Adipocyte (in vitro differentiated cells): ENCODE results near the gene CARD9.

Source experiments
- DNase-seq: peaks from one replicate; pipeline ENCODE4 v3.0.0-alpha.2; 2015; ENCODE audit warnings: low read depth
- H3K27me3 ChIP-seq: replicated peaks from 2 replicates; pipeline ENCODE4 v1.7.0; 2013; ENCODE audit warnings: mild to moderate bottlenecking, low read length, moderate library complexity; ENCODE audit not compliant: control insufficient read depth, insufficient read depth
- H3K36me3 ChIP-seq: 2 replicates; pipeline ENCODE4 v1.7.0; 2013; ENCODE audit warnings: low read length, mild to moderate bottlenecking, moderate library complexity; ENCODE audit not compliant: control insufficient read depth, insufficient read depth, severe bottlenecking
- H3K4me1 ChIP-seq: 2 replicates; pipeline ENCODE4 v1.7.0; 2013; ENCODE audit warnings: mild to moderate bottlenecking, low read length, moderate library complexity; ENCODE audit not compliant: control insufficient read depth, insufficient read depth
- H3K4me3 ChIP-seq: 2 replicates; pipeline ENCODE4 v1.7.0; 2013; ENCODE audit warnings: mild to moderate bottlenecking, low read length, moderate library complexity
- H3K9ac ChIP-seq: 2 replicates; pipeline ENCODE4 v1.7.0; 2013; ENCODE audit warnings: mild to moderate bottlenecking, low read length, moderate library complexity
- H3K9me3 ChIP-seq: 2 replicates; pipeline ENCODE4 v1.7.0; 2013; ENCODE audit warnings: mild to moderate bottlenecking, low read length, moderate library complexity; ENCODE audit not compliant: control insufficient read depth

The CARD9 gene

GRCh38 chr9:136343121-136343883 is 30.2 kb downstream of the CARD9 start:
- no peak for DNase-seq
- H3K4me3 ChIP-seq, result no peak overlapping the region

GRCh38 chr9:136342181-136343120 is 31.0 kb downstream of the CARD9 start:
- Histone ChIP-seq H3K4me3 (no peak overlapping the region), H3K36me3 (peaks cover 3% of the 10 kb centered on the region), H3K4me1 (peaks cover 22% of the 10 kb centered on the region)

More at GRCh38 chr9:136343121-136343883, 30.2 kb downstream of the CARD9 start:
- Histone ChIP-seq H3K36me3 (peaks cover 3% of the 10 kb centered on the region), H3K9me3 (no peaks in the 10 kb centered on the region), H3K9ac (no peak overlapping the region), H3K27me3 (no peaks in the 10 kb centered on the region), H3K4me1 (peaks cover 22% of the 10 kb centered on the region)

GRCh38 chr9:136341769-136342168 is 31.7 kb downstream of the CARD9 start:
- Histone ChIP-seq H3K9me3 (no peaks in the 10 kb centered on the region), H3K4me1 (peaks cover 22% of the 10 kb centered on the region), H3K27me3 (no peaks in the 10 kb centered on the region), H3K4me3 (no peak overlapping the region), H3K9ac (no peak overlapping the region), H3K36me3 (peaks cover 5% of the 10 kb centered on the region)
- DNase-seq, result no peak

More at GRCh38 chr9:136342181-136343120, 31.0 kb downstream of the CARD9 start:
- Histone ChIP-seq H3K9me3 (no peaks in the 10 kb centered on the region), H3K9ac (no peak overlapping the region), H3K27me3 (no peaks in the 10 kb centered on the region)
- peak; percentile 54 for DNase-seq

- no peak for DNase-seq
- Histone ChIP-seq H3K27me3 (no peaks in the 10 kb centered on the region), H3K9me3 (no peaks in the 10 kb centered on the region), H3K9ac (no peak overlapping the region), H3K36me3 (peaks cover 6% of the 10 kb centered on the region), H3K4me3 (no peak overlapping the region), H3K4me1 (peaks cover 16% of the 10 kb centered on the region)
These were observed 32.3 kb downstream of the CARD9 start for GRCh38 chr9:136341042-136341655.

- no peak for DNase-seq
- Histone ChIP-seq H3K4me3 (no peak overlapping the region), H3K9ac (no peak overlapping the region), H3K4me1 (peaks cover 10% of the 10 kb centered on the region), H3K36me3 (peaks cover 6% of the 10 kb centered on the region), H3K9me3 (no peaks in the 10 kb centered on the region), H3K27me3 (no peaks in the 10 kb centered on the region)
These were observed 33.0 kb downstream of the CARD9 start for GRCh38 chr9:136340356-136341041.

GRCh38 chr9:136339958-136340310 is 33.5 kb downstream of the CARD9 start:
- no peak overlapping the region for H3K9ac ChIP-seq
- no peaks in the 10 kb centered on the region for H3K27me3 ChIP-seq
- DNase-seq, result no peak
- peaks cover 6% of the 10 kb centered on the region for H3K36me3 ChIP-seq
- no peaks in the 10 kb centered on the region for H3K9me3 ChIP-seq
- H3K4me3 ChIP-seq, result no peak overlapping the region
- peaks cover 4% of the 10 kb centered on the region for H3K4me1 ChIP-seq

- Histone ChIP-seq H3K27me3 (no peaks in the 10 kb centered on the region), H3K36me3 (peaks cover 6% of the 10 kb centered on the region), H3K4me3 (no peak overlapping the region), H3K9me3 (no peaks in the 10 kb centered on the region), H3K4me1 (no peaks in the 10 kb centered on the region), H3K9ac (no peak overlapping the region)
- peak; percentile 56 for DNase-seq
These were observed 34.1 kb downstream of the CARD9 start for GRCh38 chr9:136339173-136339957.

GRCh38 chr9:136338511-136338910 is 35.0 kb downstream of the CARD9 start:
- no peak for DNase-seq
- no peak overlapping the region for H3K4me3 ChIP-seq
- H3K27me3 ChIP-seq, result no peaks in the 10 kb centered on the region
- peaks cover 6% of the 10 kb centered on the region for H3K36me3 ChIP-seq
- H3K9ac ChIP-seq, result no peak overlapping the region
- H3K9me3 ChIP-seq, result no peaks in the 10 kb centered on the region
- no peaks in the 10 kb centered on the region for H3K4me1 ChIP-seq

- no peaks in the 10 kb centered on the region for H3K9me3 ChIP-seq
These were observed 35.8 kb downstream of the CARD9 start for GRCh38 chr9:136337416-136338395.

More at GRCh38 chr9:136337416-136338395, 35.8 kb downstream of the CARD9 start:
- Histone ChIP-seq H3K9ac (no peak overlapping the region), H3K36me3 (peaks cover 6% of the 10 kb centered on the region), H3K27me3 (no peaks in the 10 kb centered on the region), H3K4me1 (no peaks in the 10 kb centered on the region), H3K4me3 (no peak overlapping the region)
- DNase-seq, result no peak
